ENCODE measurements around the gene ICE2. TPM values are rescaled to one million over a fixed set of nuclear protein-coding genes. Genes with fewer than 3 reads are reported as not detected.

The ICE2 gene
- total and polyA plus RNA-seq, 2 of the 8 experiments (the other 6 are each of a cell fraction or from before 2014, with no cell fraction given) = 40.0 to 87.3 TPM

DNA sequence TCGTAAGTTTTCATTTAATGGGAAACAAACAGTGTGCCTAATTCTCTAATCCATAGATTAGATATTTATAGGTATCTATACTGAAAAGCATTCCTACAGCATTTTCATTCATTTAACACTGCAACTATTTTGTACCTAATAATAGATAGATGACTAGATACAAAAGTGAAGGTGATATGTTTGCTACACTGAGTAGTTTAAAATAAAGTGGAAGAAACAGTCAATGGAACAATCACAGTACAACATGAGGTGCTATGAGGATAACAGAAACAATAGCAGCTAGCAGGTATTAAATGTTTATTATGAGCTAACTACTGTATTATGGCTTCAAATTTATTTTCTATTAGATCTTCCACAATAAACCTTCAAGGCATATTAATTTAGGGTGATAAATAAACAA, 50.0 kb downstream of the ICE2 start:
- Histone ChIP-seq H3K9me3 (ENCODE audit: insufficient read depth in 2 of 2, low read depth in 1 of 2, low read length in 1 of 2) (no peaks in the 10 kb centered on the region), H2BK20ac (ENCODE audit: low read length) (no peak overlapping the region), H3K4me3 (ENCODE audit: extremely low read depth in 1 of 4, insufficient read depth in 2 of 4, low read depth in 3 of 4, low read length in 4 of 4) (no peak overlapping the region), H3K56ac (replicated peaks; ENCODE audit: insufficient read length, low read depth, low read length) (no peak overlapping the region), H2BK15ac (ENCODE audit: low read length) (no peak overlapping the region), H4K8ac (ENCODE audit: extremely low read depth, insufficient read depth, low read length) (no peak overlapping the region), H3K4me2 (ENCODE audit: insufficient read depth in 1 of 2, low read depth in 2 of 2, low read length in 2 of 2) (no peak overlapping the region), H3K79me1 (ENCODE audit: low read depth, low read length) (no peaks in the 10 kb centered on the region), H3K27ac (ENCODE audit: low read depth, low read length) (no peak overlapping the region), H2BK5ac (ENCODE audit: low read depth, low read length) (no peak overlapping the region), H2AK5ac (ENCODE audit: low read depth, low read length) (no peak overlapping the region), H2AFZ (ENCODE audit: low read length) (no peak overlapping the region), H3K23me2 (ENCODE audit: low read depth, low read length) (no peaks in the 10 kb centered on the region), H3K4ac (replicated peaks; ENCODE audit: insufficient read length, low read depth, low read length) (no peak overlapping the region), H3K4me1 (replicated peaks in 1 of 4; ENCODE audit: control insufficient read depth in 3 of 4, insufficient read depth in 4 of 4, low read length in 3 of 4) (no peaks in the 10 kb centered on the region), H3K18ac (ENCODE audit: extremely low read depth, low read length) (no peak overlapping the region), H3K23ac (ENCODE audit: insufficient read length) (no peak overlapping the region), H2BK120ac (replicated peaks; ENCODE audit: low read depth, low read length) (no peak overlapping the region), H3K79me2 (ENCODE audit: control insufficient read depth in 1 of 2, insufficient read depth in 2 of 2, low read length in 2 of 2) (no peaks in the 10 kb centered on the region), H3K9ac (replicated peaks in 1 of 4; ENCODE audit: extremely low read depth in 1 of 4, low read depth in 3 of 4, low read length in 3 of 4) (no peak overlapping the region), H3K27me3 (replicated peaks in 1 of 4; ENCODE audit: control insufficient read depth in 3 of 4, extremely low read depth in 1 of 4, insufficient read depth in 3 of 4, low read length in 3 of 4) (no peaks in the 10 kb centered on the region), H3K36me3 (ENCODE audit: control insufficient read depth in 2 of 4, insufficient read depth in 4 of 4, low read length in 3 of 4) (peaks cover 0 to 27% (median 0%) of the 10 kb centered on the region in 4 experiments; a peak in 4 of 8 replicates), H4K5ac (ENCODE audit: insufficient read length, low read depth, low read length) (no peak overlapping the region), H3K14ac (ENCODE audit: insufficient read length) (no peak overlapping the region), H4K20me1 (replicated peaks in 1 of 2; ENCODE audit: control insufficient read depth in 1 of 2, insufficient read depth in 2 of 2, low read length in 2 of 2) (no peaks in the 10 kb centered on the region), H4K91ac (replicated peaks; ENCODE audit: insufficient read length, low read length) (no peak overlapping the region), H2BK12ac (ENCODE audit: low read depth, low read length) (no peak overlapping the region)
- CTCF ChIA-PET (ENCODE audit: partially characterized antibody) = interaction anchor here (1.0 kb wide), 1 partner anchor 15 kb away, joined by 3 read pairs; no protein-coding TSS in a partner anchor
- no peak for DNase-seq (ENCODE audit: low read depth in 1 of 2, low spot score in 2 of 2)
- FAIRE-seq = no peak
- POLR2A ChIA-PET (ENCODE audit: partially characterized antibody) = interaction anchor here (2.0 kb wide), 1 partner anchor 8 kb away, joined by 10 read pairs; no protein-coding TSS in a partner anchor
- 94% methylated on average over 1 of the region's 1 CpG; no CpG with 5 or more reads in 1 of the 2 experiments for WGBS, 2 experiments (ENCODE audit: extremely low coverage in 1 of 2, insufficient coverage in 1 of 2, insufficient read length in 1 of 2, insufficient replicate concordance in 2 of 2, low coverage in 1 of 2, low lambda C conversion rate in 2 of 2, missing lambda C conversion rate in 1 of 2)
- TF ChIP-seq FOSL1 (IDR thresholded peaks at IDR 0.05; ENCODE audit: insufficient read depth, low read depth, low read length) (no peak), GTF2F1 (IDR thresholded peaks at IDR 0.05; ENCODE audit: borderline replicate concordance, low read depth, low read length) (no peak), RBBP5 (IDR thresholded peaks at IDR 0.05; ENCODE audit: borderline replicate concordance, low read depth, low read length) (no peak), EGR1 (IDR thresholded peaks at IDR 0.05; ENCODE audit: borderline replicate concordance, low read depth, low read length) (no peak), SIX5 (IDR thresholded peaks at IDR 0.05; ENCODE audit: low read depth, low read length) (no peak), CBX8 (IDR thresholded peaks at IDR 0.05; ENCODE audit: borderline replicate concordance, low read depth, low read length) (no peak), BRCA1 (IDR thresholded peaks at IDR 0.05; ENCODE audit: low read depth, low read length) (no peak), CEBPB (IDR thresholded peaks at IDR 0.05; ENCODE audit: low read depth, low read length) (no peak), GABPA (IDR thresholded peaks at IDR 0.05; ENCODE audit: borderline replicate concordance, insufficient read depth, low read length) (no peak), JUND (IDR thresholded peaks at IDR 0.05; ENCODE audit: low read length) (no peak), CHD2 (IDR thresholded peaks at IDR 0.05; ENCODE audit: low read length) (no peak), BCL11A (IDR thresholded peaks at IDR 0.05; ENCODE audit: low read depth in 2 of 2, low read length in 2 of 2) (no peak)
- TF ChIP-seq, protein P1, sequence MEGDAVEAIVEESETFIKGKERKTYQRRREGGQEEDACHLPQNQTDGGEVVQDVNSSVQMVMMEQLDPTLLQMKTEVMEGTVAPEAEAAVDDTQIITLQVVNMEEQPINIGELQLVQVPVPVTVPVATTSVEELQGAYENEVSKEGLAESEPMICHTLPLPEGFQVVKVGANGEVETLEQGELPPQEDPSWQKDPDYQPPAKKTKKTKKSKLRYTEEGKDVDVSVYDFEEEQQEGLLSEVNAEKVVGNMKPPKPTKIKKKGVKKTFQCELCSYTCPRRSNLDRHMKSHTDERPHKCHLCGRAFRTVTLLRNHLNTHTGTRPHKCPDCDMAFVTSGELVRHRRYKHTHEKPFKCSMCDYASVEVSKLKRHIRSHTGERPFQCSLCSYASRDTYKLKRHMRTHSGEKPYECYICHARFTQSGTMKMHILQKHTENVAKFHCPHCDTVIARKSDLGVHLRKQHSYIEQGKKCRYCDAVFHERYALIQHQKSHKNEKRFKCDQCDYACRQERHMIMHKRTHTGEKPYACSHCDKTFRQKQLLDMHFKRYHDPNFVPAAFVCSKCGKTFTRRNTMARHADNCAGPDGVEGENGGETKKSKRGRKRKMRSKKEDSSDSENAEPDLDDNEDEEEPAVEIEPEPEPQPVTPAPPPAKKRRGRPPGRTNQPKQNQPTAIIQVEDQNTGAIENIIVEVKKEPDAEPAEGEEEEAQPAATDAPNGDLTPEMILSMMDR (IDR thresholded peaks at IDR 0.05; ENCODE audit: control extremely low read depth in 1 of 3, insufficient read depth in 1 of 3, low read depth in 1 of 3, low read length in 3 of 3) = no peak

Measured in H1 (cell line).